H9 (cell line): ENCODE results near the gene MOV10L1. TPM values are rescaled to one million over a fixed set of nuclear protein-coding genes. Genes with fewer than 3 reads are reported as not detected.

Experiments
- DNase-seq: peaks from one replicate; pipeline ENCODE4 v3.0.0-alpha.2; 2017
- H2AFZ ChIP-seq: one replicate; pipeline ENCODE4 v1.6.1; 2013; ENCODE audit warnings: mild to moderate bottlenecking, low read length, control low read depth, moderate library complexity
- H2AK5ac ChIP-seq: 2 replicates; pipeline ENCODE4 v1.6.1; 2013; ENCODE audit warnings: low read length, control low read depth, mixed read lengths; ENCODE audit not compliant: insufficient read length
- H2BK120ac ChIP-seq: one replicate; pipeline ENCODE4 v1.6.1; 2013; ENCODE audit warnings: low read depth, mild to moderate bottlenecking, low read length, control low read depth, inconsistent platforms; ENCODE audit not compliant: poor library complexity, severe bottlenecking
- H2BK12ac ChIP-seq: 2 replicates; pipeline ENCODE4 v1.6.1; 2013; ENCODE audit warnings: low read length, control low read depth, mixed read lengths, low read depth; ENCODE audit not compliant: insufficient read length
- H2BK15ac ChIP-seq: 2 replicates; pipeline ENCODE4 v1.6.1; 2013; ENCODE audit warnings: low read depth, low read length, control low read depth
- H2BK20ac ChIP-seq: one replicate; pipeline ENCODE4 v1.6.1; 2013; ENCODE audit warnings: low read depth, mild to moderate bottlenecking, low read length, control low read depth, inconsistent platforms; ENCODE audit not compliant: poor library complexity, severe bottlenecking
- H2BK5ac ChIP-seq: 2 replicates; pipeline ENCODE4 v1.6.1; 2013; ENCODE audit warnings: low read length, control low read depth, mixed read lengths; ENCODE audit not compliant: insufficient read length
- H3K14ac ChIP-seq: 2 replicates; pipeline ENCODE4 v1.6.1; 2013; ENCODE audit warnings: low read length, control low read depth; ENCODE audit not compliant: insufficient read depth
- H3K18ac ChIP-seq: 2 replicates; pipeline ENCODE4 v1.6.1; 2013; ENCODE audit warnings: low read depth, mild to moderate bottlenecking, mixed read lengths, low read length, control low read depth; ENCODE audit not compliant: insufficient read length
- H3K23ac ChIP-seq: 2 replicates; pipeline ENCODE4 v1.6.1; 2013; ENCODE audit warnings: low read length, control low read depth, mixed read lengths, low read depth; ENCODE audit not compliant: insufficient read length
- H3K23me2 ChIP-seq: 2 replicates; pipeline ENCODE4 v1.6.1; 2013; ENCODE audit warnings: low read depth, mild to moderate bottlenecking, mixed read lengths, low read length, control low read depth; ENCODE audit not compliant: insufficient read length, poor library complexity, severe bottlenecking
- H3K27ac ChIP-seq: 2 replicates; pipeline ENCODE4 v1.5.1; 2013; ENCODE audit warnings: low read length, control low read depth, mixed read lengths, low read depth; ENCODE audit not compliant: insufficient read length
- H3K27me3 ChIP-seq: 2 replicates; pipeline ENCODE4 v1.6.1; 2013; ENCODE audit warnings: low read length, control low read depth, inconsistent platforms; ENCODE audit not compliant: insufficient read depth
- H3K4ac ChIP-seq: 2 replicates; pipeline ENCODE4 v1.6.1; 2013; ENCODE audit warnings: low read depth, mild to moderate bottlenecking, control low read depth, inconsistent platforms, low read length, moderate library complexity
- H3K4me1 ChIP-seq: 2 replicates; pipeline ENCODE4 v1.6.1; 2013; ENCODE audit warnings: low read length, control low read depth, inconsistent platforms; ENCODE audit not compliant: insufficient read depth
- H3K4me2 ChIP-seq: 2 replicates; pipeline ENCODE4 v1.6.1; 2013; ENCODE audit warnings: low read length, control low read depth, mixed read lengths; ENCODE audit not compliant: insufficient read length, insufficient read depth
- H3K56ac ChIP-seq: 2 replicates; pipeline ENCODE4 v1.6.1; 2013; ENCODE audit warnings: low read depth, mild to moderate bottlenecking, mixed read lengths, low read length, control low read depth; ENCODE audit not compliant: insufficient read length
- H3K79me1 ChIP-seq: 2 replicates; pipeline ENCODE4 v1.6.1; 2013; ENCODE audit warnings: low read depth, mild to moderate bottlenecking, moderate library complexity, low read length, control low read depth, inconsistent platforms; ENCODE audit not compliant: insufficient read depth, poor library complexity, severe bottlenecking
- H3K79me2 ChIP-seq: 2 replicates; pipeline ENCODE4 v1.6.1; 2013; ENCODE audit warnings: low read length, control low read depth, inconsistent platforms; ENCODE audit not compliant: insufficient read depth
- H3K9ac ChIP-seq: 2 replicates; pipeline ENCODE4 v1.6.1; 2013; ENCODE audit warnings: low read length, control low read depth, mixed read lengths; ENCODE audit not compliant: insufficient read length; ENCODE audit errors: extremely low read depth
- H3K9me3 ChIP-seq: one replicate; pipeline ENCODE4 v1.6.1; 2013; ENCODE audit warnings: low read depth, low read length, inconsistent platforms; ENCODE audit not compliant: control insufficient read depth
- H3T11ph ChIP-seq: one replicate; pipeline ENCODE4 v1.6.1; 2013; ENCODE audit warnings: mild to moderate bottlenecking, low read length, control low read depth, inconsistent platforms
- H4K20me1 ChIP-seq: one replicate; pipeline ENCODE4 v1.6.1; 2013; ENCODE audit not compliant: control insufficient read depth, insufficient read length, insufficient read depth
- H4K5ac ChIP-seq: 2 replicates; pipeline ENCODE4 v1.6.1; 2013; ENCODE audit warnings: low read depth, mild to moderate bottlenecking, mixed read lengths, low read length, control low read depth; ENCODE audit not compliant: insufficient read length
- H4K8ac ChIP-seq: replicated peaks from 2 replicates; pipeline ENCODE4 v1.6.1; 2013; ENCODE audit warnings: low read length, control low read depth, mixed read lengths, low read depth; ENCODE audit not compliant: insufficient read length
- H4K91ac ChIP-seq: 2 replicates; pipeline ENCODE4 v1.6.1; 2013; ENCODE audit warnings: low read depth, mild to moderate bottlenecking, moderate library complexity, mixed read lengths, low read length, control low read depth; ENCODE audit not compliant: insufficient read length
- H3K27ac Mint-ChIP-seq, 3 experiments: 2 replicates in 2 of 3; 3 replicates in 1 of 3; pipeline ENCODE4 v1.8.0; 2020 to 2021; ENCODE audit warnings: mixed read lengths in 3 of 3, mild to moderate bottlenecking in 1 of 3, moderate library complexity in 1 of 3
- H3K27me3 Mint-ChIP-seq: 2 replicates; pipeline ENCODE4 v1.8.0; 2021; ENCODE audit warnings: low read depth, mild to moderate bottlenecking, moderate library complexity, mixed read lengths
- H3K36me3 Mint-ChIP-seq, 3 experiments: 2 replicates in 2 of 3; 3 replicates in 1 of 3; pipeline ENCODE4 v1.8.0; 2020 to 2021; ENCODE audit warnings: low read depth in 3 of 3, mixed read lengths in 3 of 3; ENCODE audit not compliant: insufficient read depth in 1 of 3
- H3K4me1 Mint-ChIP-seq, 2 experiments: 2 replicates each; pipeline ENCODE4 v1.8.0; 2020; ENCODE audit warnings: mixed read lengths in 2 of 2
- H3K4me3 Mint-ChIP-seq, 2 experiments: 2 replicates in 1 of 2; 3 replicates in 1 of 2; pipeline ENCODE4 v1.8.0; 2020 to 2021; ENCODE audit warnings: mild to moderate bottlenecking in 2 of 2, mixed read lengths in 2 of 2, moderate library complexity in 1 of 2
- H3K9me3 Mint-ChIP-seq, 2 experiments: 2 replicates in 1 of 2; 3 replicates in 1 of 2; pipeline ENCODE4 v1.8.0; 2020; ENCODE audit warnings: mild to moderate bottlenecking in 2 of 2, mixed read lengths in 2 of 2, moderate library complexity in 1 of 2
- CTCF ChIP-seq: fragments of 200-600 bp; sonication (generic); conservative IDR thresholded peaks from 3 replicates; pipeline ENCODE4 v1.8.0; 2021; ENCODE audit warnings: antibody characterized with exemption, mild to moderate bottlenecking
- whole genome bisulfite sequencing: extraction: QIAGEN DNeasy Blood & Tissue Kit; methylation state at CpG from one replicate; pipeline ENCODE4 v1.1.7; 2013; ENCODE audit warnings: missing lambda C conversion rate, low lambda C conversion rate, mixed read lengths; ENCODE audit not compliant: insufficient read length; ENCODE audit errors: extremely low coverage; 5-methylcytosine and 5-hydroxymethylcytosine counted together
- total RNA-seq: library from RNA; stranded (reverse); gene quantifications from 2 replicates; pipeline ENCODE4 v1.2.1, GENCODE V29; 2021

MOV10L1 gene
- total RNA-seq, 1 experiment from 2014 or later: not detected

GRCh38 chr22:50160947-50161346 lies 71.1 kb downstream of the MOV10L1 start:
- no peak for DNase-seq
- Mint-ChIP-seq H3K9me3 (no peaks in the 10 kb centered on the region), H3K4me1 (peaks cover 7 to 9% of the 10 kb centered on the region in 2 experiments), H3K4me3 (no peak overlapping the region), H3K27me3 (peaks cover 32% of the 10 kb centered on the region), H3K27ac (no peak overlapping the region), H3K36me3 (no peaks in the 10 kb centered on the region)
- Histone ChIP-seq H3K27ac (no peak overlapping the region), H4K5ac (no peak overlapping the region), H2BK15ac (no peak overlapping the region), H2AFZ (no peak overlapping the region), H2BK12ac (no peak overlapping the region), H3K79me1 (no peaks in the 10 kb centered on the region), H3K4me2 (no peak overlapping the region), H4K8ac (no peak overlapping the region), H3K14ac (no peak overlapping the region), H3T11ph (no peak overlapping the region), H3K79me2 (no peaks in the 10 kb centered on the region), H3K56ac (no peak overlapping the region), H3K23ac (no peak overlapping the region), H3K23me2 (no peaks in the 10 kb centered on the region), H3K27me3 (no peaks in the 10 kb centered on the region), H3K18ac (no peak overlapping the region), H2BK120ac (no peak overlapping the region), H2AK5ac (no peak overlapping the region), H2BK20ac (no peak overlapping the region), H3K9me3 (no peaks in the 10 kb centered on the region), H3K4me1 (no peaks in the 10 kb centered on the region), H4K91ac (no peak overlapping the region), H3K4ac (no peak overlapping the region), H2BK5ac (no peak overlapping the region), H4K20me1 (peaks cover 2% of the 10 kb centered on the region), H3K9ac (no peak overlapping the region)
- WGBS: no CpG with 5 or more reads among the region's 7 CpGs
- TF ChIP-seq CTCF: 0 out of 3 replicates have a peak, but pooled peaks have one; percentile 11
